PFSK-1 (cell line): ENCODE measurements around the gene SCP2D1. TPM values are rescaled to one million over a fixed set of nuclear protein-coding genes. Genes with fewer than 3 reads are reported as not detected.

ENCODE experiments used
- FOXP2 ChIP-seq: optimal IDR thresholded peaks from 2 replicates; pipeline ENCODE3; 2011; ENCODE audit warnings: borderline replicate concordance, control low read depth, inconsistent platforms; ENCODE audit not compliant: insufficient read depth; ENCODE audit errors: extremely low read length, extremely low read depth
- POLR2AphosphoS5 ChIP-seq: IDR thresholded peaks from 2 replicates; pipeline ENCODE4 v1.6.1; 2012; ENCODE audit warnings: low read depth, mild to moderate bottlenecking, control low read depth, low read length, moderate library complexity
- SIN3A ChIP-seq: IDR thresholded peaks from 2 replicates; pipeline ENCODE4 v1.6.1; 2012; ENCODE audit warnings: mild to moderate bottlenecking, low read length, moderate library complexity, borderline replicate concordance; ENCODE audit not compliant: insufficient read depth
- TAF1 ChIP-seq: IDR thresholded peaks from 2 replicates; pipeline ENCODE4 v1.6.1; 2012; ENCODE audit warnings: low read length, control low read depth, borderline replicate concordance; ENCODE audit not compliant: insufficient read depth
- polyA plus RNA-seq: library from polyadenylated mRNA; unstranded; fragments of >200 nt; gene quantifications from one replicate; pipeline ENCODE4 v1.2.1, GENCODE V29; 2012; ENCODE audit warnings: low read depth, missing spikeins; ENCODE audit not compliant: insufficient read length
- TF ChIP-seq, protein P1 (sequence below), 2 experiments: IDR thresholded peaks; 2 replicates each; pipeline versions ENCODE4 v1.6.1 to v1.8.0; 2011 to 2012; ENCODE audit warnings: low read depth in 2 of 2, low read length in 2 of 2, control low read depth in 1 of 2, inconsistent platforms in 1 of 2, mild to moderate bottlenecking in 1 of 2, moderate library complexity in 1 of 2; ENCODE audit not compliant: insufficient read depth in 1 of 2

The SCP2D1 gene
- not detected for polyA plus RNA-seq

DNA sequence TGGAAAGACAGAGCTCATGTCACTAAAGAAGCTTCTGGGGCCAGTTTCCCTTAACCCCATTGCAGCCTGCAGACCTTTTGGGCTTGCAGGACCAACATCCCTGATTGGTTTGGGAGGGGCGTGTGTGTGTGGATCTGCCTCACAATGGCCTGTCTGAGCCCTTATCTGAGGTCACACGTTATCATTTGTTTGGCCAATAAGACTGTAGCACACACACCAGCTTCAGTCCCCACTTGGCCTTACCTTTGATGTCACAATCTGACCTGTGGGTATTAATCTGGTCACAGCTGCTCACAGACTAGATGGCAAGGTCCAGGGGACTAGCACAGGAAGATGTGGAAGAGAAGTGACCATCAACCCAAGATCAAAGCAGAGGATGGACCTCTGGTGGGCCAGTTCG is at the start of gene SCP2D1:
TSS of gene SCP2D1 (plus strand) at position 301 of the 400 bp plus-strand sequence. CDS start at position 334, 33 bp downstream.
- TF ChIP-seq FOXP2 = no peak
- TF ChIP-seq TAF1 = no peak
- TF ChIP-seq, protein P1, sequence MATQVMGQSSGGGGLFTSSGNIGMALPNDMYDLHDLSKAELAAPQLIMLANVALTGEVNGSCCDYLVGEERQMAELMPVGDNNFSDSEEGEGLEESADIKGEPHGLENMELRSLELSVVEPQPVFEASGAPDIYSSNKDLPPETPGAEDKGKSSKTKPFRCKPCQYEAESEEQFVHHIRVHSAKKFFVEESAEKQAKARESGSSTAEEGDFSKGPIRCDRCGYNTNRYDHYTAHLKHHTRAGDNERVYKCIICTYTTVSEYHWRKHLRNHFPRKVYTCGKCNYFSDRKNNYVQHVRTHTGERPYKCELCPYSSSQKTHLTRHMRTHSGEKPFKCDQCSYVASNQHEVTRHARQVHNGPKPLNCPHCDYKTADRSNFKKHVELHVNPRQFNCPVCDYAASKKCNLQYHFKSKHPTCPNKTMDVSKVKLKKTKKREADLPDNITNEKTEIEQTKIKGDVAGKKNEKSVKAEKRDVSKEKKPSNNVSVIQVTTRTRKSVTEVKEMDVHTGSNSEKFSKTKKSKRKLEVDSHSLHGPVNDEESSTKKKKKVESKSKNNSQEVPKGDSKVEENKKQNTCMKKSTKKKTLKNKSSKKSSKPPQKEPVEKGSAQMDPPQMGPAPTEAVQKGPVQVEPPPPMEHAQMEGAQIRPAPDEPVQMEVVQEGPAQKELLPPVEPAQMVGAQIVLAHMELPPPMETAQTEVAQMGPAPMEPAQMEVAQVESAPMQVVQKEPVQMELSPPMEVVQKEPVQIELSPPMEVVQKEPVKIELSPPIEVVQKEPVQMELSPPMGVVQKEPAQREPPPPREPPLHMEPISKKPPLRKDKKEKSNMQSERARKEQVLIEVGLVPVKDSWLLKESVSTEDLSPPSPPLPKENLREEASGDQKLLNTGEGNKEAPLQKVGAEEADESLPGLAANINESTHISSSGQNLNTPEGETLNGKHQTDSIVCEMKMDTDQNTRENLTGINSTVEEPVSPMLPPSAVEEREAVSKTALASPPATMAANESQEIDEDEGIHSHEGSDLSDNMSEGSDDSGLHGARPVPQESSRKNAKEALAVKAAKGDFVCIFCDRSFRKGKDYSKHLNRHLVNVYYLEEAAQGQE (IDR thresholded peaks at IDR 0.05; ENCODE audit: insufficient read depth in 1 of 2, low read depth in 2 of 2, low read length in 2 of 2) = no peak
- no peak for TF ChIP-seq SIN3A
- no peak for TF ChIP-seq POLR2AphosphoS5

DNA sequence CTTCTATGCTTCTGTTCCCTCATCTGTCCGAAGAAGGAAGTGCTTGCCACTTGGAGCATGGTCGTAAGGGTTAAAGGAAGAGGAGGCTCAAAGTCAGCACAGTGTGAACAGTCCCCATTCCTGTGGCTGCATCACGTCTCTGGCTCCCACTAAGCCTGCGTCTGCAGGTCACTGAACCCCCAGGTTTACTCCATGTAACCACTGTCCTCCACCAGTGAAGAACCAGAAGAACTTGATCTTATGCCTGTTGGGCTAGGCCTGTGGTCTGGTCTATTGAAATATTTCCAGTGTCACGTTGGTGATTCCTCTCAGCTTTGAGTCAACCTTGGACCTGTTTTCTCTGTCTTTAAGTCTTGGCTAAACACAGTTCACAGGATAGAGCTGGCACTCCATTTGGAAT is 45.9 kb upstream of the SCP2D1 start:
- TF ChIP-seq FOXP2 = no peak
- no peak for TF ChIP-seq SIN3A
- no peak for TF ChIP-seq POLR2AphosphoS5
- TF ChIP-seq, protein P1 (IDR thresholded peaks at IDR 0.05; ENCODE audit: insufficient read depth in 1 of 2, low read depth in 2 of 2, low read length in 2 of 2) = no peak
- TF ChIP-seq TAF1 = no peak

DNA sequence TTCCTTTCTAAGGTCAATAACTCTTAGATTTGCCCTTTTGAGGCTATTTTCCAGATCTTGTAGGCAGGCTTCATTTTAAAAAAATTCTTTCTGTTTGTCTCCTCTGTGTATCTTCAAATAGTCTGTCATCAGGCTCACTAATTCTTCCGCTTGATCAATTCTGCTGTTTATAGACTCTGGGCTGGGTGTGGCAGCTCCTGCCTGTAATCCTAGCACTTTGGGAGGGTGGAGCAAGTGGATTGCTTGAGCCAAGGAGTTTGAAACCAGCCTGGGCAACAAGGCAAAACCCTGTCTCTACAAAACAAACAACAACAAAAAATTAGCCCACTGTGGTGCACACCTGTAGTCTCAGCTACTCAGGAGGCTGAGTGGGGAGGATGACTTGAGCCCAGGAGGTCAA is 40.0 kb upstream of the SCP2D1 start:
- no peak for TF ChIP-seq SIN3A
- TF ChIP-seq FOXP2 = no peak
- TF ChIP-seq, protein P1 (IDR thresholded peaks at IDR 0.05; ENCODE audit: insufficient read depth in 1 of 2, low read depth in 2 of 2, low read length in 2 of 2) = no peak
- no peak for TF ChIP-seq TAF1
- TF ChIP-seq POLR2AphosphoS5 = no peak

DNA sequence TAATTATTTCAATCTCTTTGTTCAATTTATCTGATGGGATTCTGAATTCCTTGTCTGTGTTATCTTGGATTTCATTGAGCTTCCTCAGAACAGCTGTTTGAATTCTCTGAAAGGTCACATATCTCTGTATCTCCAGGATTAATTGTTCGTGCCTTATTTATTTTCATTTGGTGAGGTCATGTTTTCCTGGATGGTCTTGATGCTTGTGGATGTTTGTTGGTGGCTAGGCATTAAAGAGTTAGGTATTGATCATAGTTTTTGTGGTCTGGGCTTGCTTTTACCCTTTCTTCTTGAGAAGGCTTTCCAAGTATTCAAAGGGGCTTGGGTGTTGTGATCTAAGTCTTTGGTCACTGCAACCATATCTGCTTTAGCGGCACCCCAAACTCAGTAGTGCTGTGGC is 39.4 kb upstream of the SCP2D1 start:
- no peak for TF ChIP-seq FOXP2
- TF ChIP-seq, protein P1 (IDR thresholded peaks at IDR 0.05; ENCODE audit: insufficient read depth in 1 of 2, low read depth in 2 of 2, low read length in 2 of 2) = no peak
- no peak for TF ChIP-seq TAF1
- no peak for TF ChIP-seq SIN3A
- no peak for TF ChIP-seq POLR2AphosphoS5

DNA sequence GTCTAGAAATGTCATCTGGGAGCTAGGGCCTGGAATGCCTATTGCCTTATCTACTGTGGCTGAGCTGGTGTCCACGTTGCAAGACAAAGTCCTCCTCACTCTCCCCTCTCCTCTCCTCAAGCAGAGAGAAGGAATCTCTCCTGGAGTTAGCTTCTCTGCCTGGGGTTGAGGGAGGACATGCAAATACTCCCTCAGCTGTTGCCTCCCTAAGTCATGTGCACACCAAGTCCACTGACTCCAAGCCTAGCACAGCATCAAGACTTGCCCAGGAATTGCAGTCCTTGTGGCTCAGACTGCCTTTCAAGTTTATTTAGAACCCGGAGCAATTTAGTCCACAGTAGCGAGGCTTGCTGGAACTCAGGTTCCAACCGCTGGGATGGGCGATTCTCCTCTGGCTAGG is 38.0 kb upstream of the SCP2D1 start:
- TF ChIP-seq, protein P1 (IDR thresholded peaks at IDR 0.05; ENCODE audit: insufficient read depth in 1 of 2, low read depth in 2 of 2, low read length in 2 of 2) = no peak
- TF ChIP-seq FOXP2 (no peak), SIN3A (no peak), POLR2AphosphoS5 (no peak), TAF1 (no peak)
